ENCODE measurements around the gene KRTAP12-2. TPM values are rescaled to one million over a fixed set of nuclear protein-coding genes. Genes with fewer than 3 reads are reported as not detected.

The KRTAP12-2 gene
- total RNA-seq, 4 donors from 2014 or later, result not detected

DNA sequence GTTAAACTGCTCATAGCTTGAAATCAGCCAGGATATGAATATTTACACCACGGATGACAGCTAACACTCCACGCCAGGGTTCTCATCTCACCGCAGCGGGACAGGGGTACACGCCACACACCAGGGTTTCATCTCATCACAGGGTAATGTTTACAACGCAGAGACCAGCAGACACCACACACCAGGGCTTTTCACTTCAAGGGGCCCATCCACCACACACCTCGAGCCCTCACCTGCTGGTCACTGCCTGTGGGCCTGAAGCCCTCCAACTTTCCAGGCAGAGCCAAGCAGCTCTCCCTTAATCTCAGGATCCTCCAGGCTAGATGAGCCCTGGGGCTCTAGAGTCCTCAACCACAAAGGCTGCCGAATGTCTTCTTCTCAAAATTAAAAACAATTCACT, 28.9 kb upstream of the KRTAP12-2 start:
- DNase-seq, result no peak
- H3K27me3 ChIP-seq, result peaks cover 13 to 36% (median 30%) of the 10 kb centered on the region in 3 donors
- TF ChIP-seq POLR2A (IDR thresholded peaks at IDR 0.05), result no peak
- TF ChIP-seq, protein P1, sequence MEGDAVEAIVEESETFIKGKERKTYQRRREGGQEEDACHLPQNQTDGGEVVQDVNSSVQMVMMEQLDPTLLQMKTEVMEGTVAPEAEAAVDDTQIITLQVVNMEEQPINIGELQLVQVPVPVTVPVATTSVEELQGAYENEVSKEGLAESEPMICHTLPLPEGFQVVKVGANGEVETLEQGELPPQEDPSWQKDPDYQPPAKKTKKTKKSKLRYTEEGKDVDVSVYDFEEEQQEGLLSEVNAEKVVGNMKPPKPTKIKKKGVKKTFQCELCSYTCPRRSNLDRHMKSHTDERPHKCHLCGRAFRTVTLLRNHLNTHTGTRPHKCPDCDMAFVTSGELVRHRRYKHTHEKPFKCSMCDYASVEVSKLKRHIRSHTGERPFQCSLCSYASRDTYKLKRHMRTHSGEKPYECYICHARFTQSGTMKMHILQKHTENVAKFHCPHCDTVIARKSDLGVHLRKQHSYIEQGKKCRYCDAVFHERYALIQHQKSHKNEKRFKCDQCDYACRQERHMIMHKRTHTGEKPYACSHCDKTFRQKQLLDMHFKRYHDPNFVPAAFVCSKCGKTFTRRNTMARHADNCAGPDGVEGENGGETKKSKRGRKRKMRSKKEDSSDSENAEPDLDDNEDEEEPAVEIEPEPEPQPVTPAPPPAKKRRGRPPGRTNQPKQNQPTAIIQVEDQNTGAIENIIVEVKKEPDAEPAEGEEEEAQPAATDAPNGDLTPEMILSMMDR (IDR thresholded peaks at IDR 0.05 in 4 of 5, conservative IDR thresholded peaks at IDR 0.05 in 1 of 5), result no peak
- in situ Hi-C loops (cut with MboI; ENCODE audit: low sequenced_read_pairs in 4 of 4) (no loop called here), intact Hi-C loops (cut with DNase I; ENCODE audit: low total_unique reads) (no loop called here)
- no peaks in the 10 kb centered on the region for H3K4me1 ChIP-seq
- peaks cover 0 to 15% (median 4%) of the 10 kb centered on the region in 3 donors for H3K9me3 ChIP-seq
- no peak overlapping the region for H3K4me3 ChIP-seq
- no peak for ATAC-seq
- H3K27ac ChIP-seq, result no peak overlapping the region
- no peaks in the 10 kb centered on the region for H3K36me3 ChIP-seq

- Histone ChIP-seq H3K4me3 (no peak overlapping the region), H3K27ac (no peak overlapping the region), H3K36me3 (no peaks in the 10 kb centered on the region), H3K27me3 (peaks cover 8 to 33% (median 25%) of the 10 kb centered on the region in 3 donors), H3K9me3 (peaks cover 0 to 15% (median 4%) of the 10 kb centered on the region in 3 donors), H3K4me1 (no peaks in the 10 kb centered on the region)
- intact Hi-C loops (cut with DNase I; ENCODE audit: low total_unique reads), result no loop called here
- in situ Hi-C loops (cut with MboI; ENCODE audit: low sequenced_read_pairs in 4 of 4), result no loop called here
- ATAC-seq, result no peak
- DNase-seq, result no peak
- no peak for TF ChIP-seq POLR2A (IDR thresholded peaks at IDR 0.05)
- TF ChIP-seq, protein P1 (IDR thresholded peaks at IDR 0.05 in 4 of 5, conservative IDR thresholded peaks at IDR 0.05 in 1 of 5), result no peak
Measured at GRCh38 chr21:44695184-44695583, 28.5 kb upstream of the KRTAP12-2 start.

- no peak overlapping the region for H3K4me3 ChIP-seq
- intact Hi-C loops (cut with DNase I; ENCODE audit: low total_unique reads), result no loop called here
- peaks cover 0 to 15% (median 4%) of the 10 kb centered on the region in 3 donors for H3K9me3 ChIP-seq
- in situ Hi-C loops (cut with MboI; ENCODE audit: low sequenced_read_pairs in 4 of 4), result no loop called here
- no peaks in the 10 kb centered on the region for H3K4me1 ChIP-seq
- DNase-seq (no peak), ATAC-seq (no peak)
- H3K27me3 ChIP-seq, result peaks cover 4 to 29% (median 21%) of the 10 kb centered on the region in 3 donors
- H3K36me3 ChIP-seq, result no peaks in the 10 kb centered on the region
- TF ChIP-seq, protein P1 (IDR thresholded peaks at IDR 0.05 in 4 of 5, conservative IDR thresholded peaks at IDR 0.05 in 1 of 5), result no peak
- TF ChIP-seq POLR2A (IDR thresholded peaks at IDR 0.05), result no peak
- H3K27ac ChIP-seq, result no peak overlapping the region
Measured at GRCh38 chr21:44694776-44695175, 28.0 kb upstream of the KRTAP12-2 start.

GRCh38 chr21:44692798-44693512, 26.2 kb upstream of the KRTAP12-2 start:
- in situ Hi-C loops (cut with MboI; ENCODE audit: low sequenced_read_pairs in 4 of 4) (no loop called here), intact Hi-C loops (cut with DNase I; ENCODE audit: low total_unique reads) (no loop called here)
- Histone ChIP-seq H3K9me3 (peaks cover 0 to 15% (median 4%) of the 10 kb centered on the region in 3 donors), H3K4me1 (no peaks in the 10 kb centered on the region), H3K27ac (no peak overlapping the region), H3K27me3 (peaks cover 0 to 12% (median 12%) of the 10 kb centered on the region in 3 donors), H3K4me3 (no peak overlapping the region), H3K36me3 (no peaks in the 10 kb centered on the region)
- TF ChIP-seq, protein P1 (IDR thresholded peaks at IDR 0.05 in 4 of 5, conservative IDR thresholded peaks at IDR 0.05 in 1 of 5), result no peak
- no peak for TF ChIP-seq POLR2A (IDR thresholded peaks at IDR 0.05)
- no peak for ATAC-seq
- no peak for DNase-seq
